A673 (cell line): ENCODE measurements around the gene UBASH3B. TPM values are rescaled to one million over a fixed set of nuclear protein-coding genes. Genes with fewer than 3 reads are reported as not detected.

ENCODE experiments used
- BruUV-seq: library from RNA; stranded (reverse); fragments of 400-500 nt; replicated peaks from 2 replicates; lab custom pipeline; 2021; lab: Mats Ljungman, UMichigan
- CTCF ChIA-PET: fragments of 300-600 bp; sonication (Branson Sonifier 250); formaldehyde crosslinking; loops from one replicate; lab custom pipeline; 2022; ENCODE audit warnings: antibody characterized with exemption; lab: Charles Lee
- POLR2A ChIA-PET: fragments of 300-600 bp; sonication (Branson Sonifier 250); formaldehyde crosslinking; loops from one replicate; lab custom pipeline; 2022; ENCODE audit warnings: antibody characterized with exemption; ENCODE audit not compliant: low non-redundant PET; lab: Charles Lee
- DNase-seq: peaks from one replicate; pipeline ENCODE4 v3.0.0-alpha.2; 2015; ENCODE audit warnings: low spot score
- H3K27ac ChIP-seq: fragments of 200-600 bp; sonication (generic); 2 replicates; pipeline ENCODE4 v1.5.1; 2016; ENCODE audit warnings: mixed run types, low read depth, mild to moderate bottlenecking, mixed read lengths, antibody characterized with exemption, low read length; ENCODE audit not compliant: poor library complexity, severe bottlenecking
- H3K27me3 ChIP-seq: fragments of 200-600 bp; sonication (generic); replicated peaks from 2 replicates; pipeline ENCODE4 v1.6.1; 2017; ENCODE audit warnings: mixed run types, low read depth, mild to moderate bottlenecking, mixed read lengths, antibody characterized with exemption, low read length; ENCODE audit not compliant: insufficient read depth, poor library complexity
- H3K36me3 ChIP-seq: fragments of 200-600 bp; sonication (generic); 2 replicates; pipeline ENCODE4 v1.6.1; 2016; ENCODE audit warnings: mixed run types, mild to moderate bottlenecking, mixed read lengths, antibody characterized with exemption, low read length; ENCODE audit not compliant: insufficient read depth, poor library complexity, severe bottlenecking
- H3K4me1 ChIP-seq: fragments of 200-600 bp; sonication (generic); 2 replicates; pipeline ENCODE4 v1.6.1; 2017; ENCODE audit warnings: mixed run types, mild to moderate bottlenecking, mixed read lengths, antibody characterized with exemption, low read length; ENCODE audit not compliant: insufficient read depth, poor library complexity, severe bottlenecking
- H3K4me3 ChIP-seq: fragments of 200-600 bp; sonication (generic); 2 replicates; pipeline ENCODE4 v1.5.1; 2016; ENCODE audit warnings: low read depth, mixed run types, mild to moderate bottlenecking, mixed read lengths, low read length; ENCODE audit not compliant: poor library complexity, severe bottlenecking
- H3K9me3 ChIP-seq: fragments of 200-600 bp; sonication (generic); 2 replicates; pipeline ENCODE4 v1.6.1; 2016; ENCODE audit warnings: mixed run types, low read depth, mild to moderate bottlenecking, mixed read lengths, antibody characterized with exemption, low read length; ENCODE audit not compliant: poor library complexity, severe bottlenecking
- EZH2 ChIP-seq: fragments of 200-600 bp; sonication (generic); IDR thresholded peaks from 2 replicates; pipeline ENCODE4 v1.6.1; 2017; ENCODE audit warnings: borderline replicate concordance, low read depth, mild to moderate bottlenecking, mixed read lengths, antibody characterized with exemption, low read length; ENCODE audit not compliant: poor library complexity, severe bottlenecking
- intact Hi-C: fragments of 100-400 bp; cut with micrococcal nuclease; formaldehyde crosslinking; loops from one replicate; pipeline ENCODE4 v1.10.0; 2022; ENCODE audit not compliant: unreplicated experiment
- total RNA-seq: library from RNA; stranded (reverse); gene quantifications from 2 replicates; pipeline ENCODE4 v1.2.3, GENCODE V29; 2021
- TF ChIP-seq, protein P1 (sequence below): fragments of 300-800, 200-600 bp; sonication (generic); conservative IDR thresholded peaks from 2 replicates; pipeline ENCODE4 v1.5.1; 2017; ENCODE audit warnings: low read depth, mild to moderate bottlenecking, antibody characterized with exemption, low read length, moderate library complexity, mixed read lengths

UBASH3B gene
- total RNA-seq, 1 experiment from 2014 or later = 15.3 TPM

DNA sequence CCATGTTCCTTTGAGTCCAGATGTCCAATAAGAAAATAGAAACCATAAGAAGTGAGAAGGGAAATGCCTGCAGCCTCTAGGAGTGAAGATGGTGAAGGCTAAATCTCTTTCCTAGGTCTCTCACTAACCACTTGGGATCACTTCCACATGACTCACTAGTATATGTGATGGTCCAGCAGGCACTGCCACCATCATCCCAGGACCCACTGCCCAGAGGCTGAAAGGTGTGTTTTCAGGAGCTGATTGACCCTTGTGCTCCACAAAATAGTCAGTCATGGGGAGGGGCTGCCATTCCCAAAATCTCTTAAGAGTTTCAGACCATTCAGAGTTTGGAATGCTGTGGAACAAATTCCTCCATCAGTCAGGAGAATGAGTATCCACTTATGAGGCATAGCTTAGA, 22.9 kb downstream of the UBASH3B start:
- intact Hi-C loops = no loop called here
- ChIA-PET POLR2A (no interaction called here), CTCF (no interaction called here)
- no peaks in the 10 kb centered on the region for H3K9me3 ChIP-seq
- peaks cover 11% of the 10 kb centered on the region for H3K4me1 ChIP-seq
- H3K36me3 ChIP-seq = no peaks in the 10 kb centered on the region
- no peak overlapping the region for H3K27ac ChIP-seq
- no peaks in the 10 kb centered on the region for H3K27me3 ChIP-seq
- H3K4me3 ChIP-seq = no peak overlapping the region
- TF ChIP-seq, protein P1, sequence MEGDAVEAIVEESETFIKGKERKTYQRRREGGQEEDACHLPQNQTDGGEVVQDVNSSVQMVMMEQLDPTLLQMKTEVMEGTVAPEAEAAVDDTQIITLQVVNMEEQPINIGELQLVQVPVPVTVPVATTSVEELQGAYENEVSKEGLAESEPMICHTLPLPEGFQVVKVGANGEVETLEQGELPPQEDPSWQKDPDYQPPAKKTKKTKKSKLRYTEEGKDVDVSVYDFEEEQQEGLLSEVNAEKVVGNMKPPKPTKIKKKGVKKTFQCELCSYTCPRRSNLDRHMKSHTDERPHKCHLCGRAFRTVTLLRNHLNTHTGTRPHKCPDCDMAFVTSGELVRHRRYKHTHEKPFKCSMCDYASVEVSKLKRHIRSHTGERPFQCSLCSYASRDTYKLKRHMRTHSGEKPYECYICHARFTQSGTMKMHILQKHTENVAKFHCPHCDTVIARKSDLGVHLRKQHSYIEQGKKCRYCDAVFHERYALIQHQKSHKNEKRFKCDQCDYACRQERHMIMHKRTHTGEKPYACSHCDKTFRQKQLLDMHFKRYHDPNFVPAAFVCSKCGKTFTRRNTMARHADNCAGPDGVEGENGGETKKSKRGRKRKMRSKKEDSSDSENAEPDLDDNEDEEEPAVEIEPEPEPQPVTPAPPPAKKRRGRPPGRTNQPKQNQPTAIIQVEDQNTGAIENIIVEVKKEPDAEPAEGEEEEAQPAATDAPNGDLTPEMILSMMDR = no peak
- no peak for TF ChIP-seq EZH2
- no peak for DNase-seq
- BruUV-seq = no TSS peak

DNA sequence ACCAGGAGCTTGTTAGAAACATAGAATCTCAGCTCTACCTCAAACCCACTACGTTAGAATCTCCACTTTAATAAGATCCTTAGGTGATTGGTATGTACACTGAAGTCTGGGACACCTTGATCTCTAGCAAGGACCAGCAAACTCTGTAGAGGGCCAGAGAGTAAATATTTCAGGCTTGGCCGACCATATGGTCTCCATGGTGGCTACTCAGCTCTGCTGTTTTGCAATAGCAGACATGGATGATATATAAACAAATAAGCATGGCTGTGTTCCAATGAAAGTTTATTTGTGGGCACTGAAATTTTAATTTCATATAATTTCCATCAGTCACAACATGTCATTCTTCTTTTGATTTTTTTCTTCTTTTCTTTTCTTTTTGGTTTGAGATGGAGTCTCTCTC, 23.9 kb downstream of the UBASH3B start:
- TF ChIP-seq EZH2 = no peak
- TF ChIP-seq, protein P1 = no peak
- Histone ChIP-seq H3K9me3 (no peaks in the 10 kb centered on the region), H3K4me3 (no peak overlapping the region), H3K36me3 (no peaks in the 10 kb centered on the region), H3K4me1 (peaks cover 4% of the 10 kb centered on the region), H3K27ac (no peak overlapping the region), H3K27me3 (no peaks in the 10 kb centered on the region)
- no peak for DNase-seq
- ChIA-PET POLR2A (no interaction called here), CTCF (no interaction called here)
- intact Hi-C loops = no loop called here
- no TSS peak for BruUV-seq

DNA sequence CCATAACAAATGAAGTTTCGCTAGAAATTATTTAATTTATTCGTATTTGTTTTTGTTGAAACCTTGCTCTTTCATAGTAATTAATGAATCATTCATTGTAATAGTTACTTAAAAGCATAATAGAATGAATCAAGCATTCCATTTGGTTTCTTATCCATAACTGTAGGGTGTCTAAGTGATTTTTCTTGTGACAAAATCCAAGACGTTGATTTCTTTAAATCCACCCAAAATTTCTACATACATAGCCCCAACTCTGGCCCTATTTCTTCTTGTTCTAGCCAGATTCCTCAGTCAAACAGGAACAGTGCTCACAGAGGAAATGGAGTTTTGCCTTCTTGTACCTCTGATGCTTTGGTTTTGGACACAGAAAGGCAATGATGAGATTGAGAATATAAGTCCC, 25.5 kb downstream of the UBASH3B start:
- ChIA-PET POLR2A (no interaction called here), CTCF (no interaction called here)
- H3K4me1 ChIP-seq = peaks cover 4% of the 10 kb centered on the region
- no peak overlapping the region for H3K27ac ChIP-seq
- TF ChIP-seq, protein P1 = no peak
- TF ChIP-seq EZH2 = no peak
- no peaks in the 10 kb centered on the region for H3K9me3 ChIP-seq
- H3K36me3 ChIP-seq = no peaks in the 10 kb centered on the region
- H3K4me3 ChIP-seq = no peak overlapping the region
- intact Hi-C loops = no loop called here
- BruUV-seq = no TSS peak
- H3K27me3 ChIP-seq = no peaks in the 10 kb centered on the region
- no peak for DNase-seq
